NCI-H82 (cell line): ENCODE data around the gene PKN1.

Source experiments
- DNase-seq: peaks from one replicate; lab custom pipeline; 2025; lab: John Stamatoyannopoulos, UW

The PKN1 gene

GRCh38 chr19:14467391-14467790 lies 34.3 kb downstream of the PKN1 start:
- DNase-seq, result no peak

GRCh38 chr19:14467816-14468215 lies 34.7 kb downstream of the PKN1 start:
- no peak for DNase-seq

GRCh38 chr19:14470031-14470876 lies 37.1 kb downstream of the PKN1 start:
- no peak for DNase-seq

GRCh38 chr19:14471436-14472187 lies 38.5 kb downstream of the PKN1 start:
- DNase-seq, result no peak

GRCh38 chr19:14472202-14472938 lies 39.3 kb downstream of the PKN1 start:
- peak; percentile 84 for DNase-seq

GRCh38 chr19:14473073-14473977 lies 40.2 kb downstream of the PKN1 start:
- no peak for DNase-seq

- DNase-seq, result no peak
Measured at GRCh38 chr19:14473978-14474578, 41.0 kb downstream of the PKN1 start.

GRCh38 chr19:14474827-14475226 lies 41.7 kb downstream of the PKN1 start:
- DNase-seq, result no peak

GRCh38 chr19:14475251-14476073 lies 42.4 kb downstream of the PKN1 start, which contains the start of gene PTGER1:
Gene PTGER1, minus strand, starts transcription at chr19:14475354. Its CDS starts 1,034 bp downstream, at chr19:14474320.
- peak; percentile 90 for DNase-seq

GRCh38 chr19:14476327-14476672 lies 43.2 kb downstream of the PKN1 start:
- DNase-seq, result no peak

- peak; percentile 57 for DNase-seq
Measured at GRCh38 chr19:14476673-14477401, 43.7 kb downstream of the PKN1 start.

- DNase-seq, result peak; percentile 83
Measured at GRCh38 chr19:14477418-14478112, 44.5 kb downstream of the PKN1 start.

GRCh38 chr19:14478113-14478545 lies 45.0 kb downstream of the PKN1 start:
- no peak for DNase-seq

- DNase-seq, result no peak
Measured at GRCh38 chr19:14479309-14479974, 46.3 kb downstream of the PKN1 start.

- peak; percentile 77 for DNase-seq
Measured at GRCh38 chr19:14479975-14480699, 47.0 kb downstream of the PKN1 start.

- no peak for DNase-seq
Measured at GRCh38 chr19:14480700-14481079, 47.6 kb downstream of the PKN1 start.

- DNase-seq, result no peak
Measured at GRCh38 chr19:14482172-14482941, 49.3 kb downstream of the PKN1 start.
